ENCODE results near the gene TBC1D8.

DNA sequence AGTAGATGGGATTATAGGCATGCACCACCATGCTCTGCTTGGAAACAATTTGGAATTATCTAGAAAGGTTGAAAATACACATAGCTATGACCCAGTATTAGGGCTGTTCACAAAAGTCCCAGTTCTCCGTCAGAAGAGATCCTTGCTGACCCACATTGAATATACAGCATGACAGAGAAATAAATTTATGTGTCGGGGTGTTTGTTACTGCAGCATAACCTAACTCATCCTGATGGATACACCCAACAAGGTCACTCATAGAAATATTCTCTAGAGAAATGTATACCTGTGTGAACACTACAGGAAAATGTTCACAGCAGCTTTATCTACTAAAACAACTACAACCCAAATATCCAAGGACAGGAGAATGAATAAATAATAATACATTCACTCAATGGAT is 9.0 kb downstream of the TBC1D8 start:
- no peak for TF ChIP-seq EZH2phosphoT487 (IDR thresholded peaks at IDR 0.05; ENCODE audit: borderline replicate concordance, low read length)
- TF ChIP-seq, protein P1, sequence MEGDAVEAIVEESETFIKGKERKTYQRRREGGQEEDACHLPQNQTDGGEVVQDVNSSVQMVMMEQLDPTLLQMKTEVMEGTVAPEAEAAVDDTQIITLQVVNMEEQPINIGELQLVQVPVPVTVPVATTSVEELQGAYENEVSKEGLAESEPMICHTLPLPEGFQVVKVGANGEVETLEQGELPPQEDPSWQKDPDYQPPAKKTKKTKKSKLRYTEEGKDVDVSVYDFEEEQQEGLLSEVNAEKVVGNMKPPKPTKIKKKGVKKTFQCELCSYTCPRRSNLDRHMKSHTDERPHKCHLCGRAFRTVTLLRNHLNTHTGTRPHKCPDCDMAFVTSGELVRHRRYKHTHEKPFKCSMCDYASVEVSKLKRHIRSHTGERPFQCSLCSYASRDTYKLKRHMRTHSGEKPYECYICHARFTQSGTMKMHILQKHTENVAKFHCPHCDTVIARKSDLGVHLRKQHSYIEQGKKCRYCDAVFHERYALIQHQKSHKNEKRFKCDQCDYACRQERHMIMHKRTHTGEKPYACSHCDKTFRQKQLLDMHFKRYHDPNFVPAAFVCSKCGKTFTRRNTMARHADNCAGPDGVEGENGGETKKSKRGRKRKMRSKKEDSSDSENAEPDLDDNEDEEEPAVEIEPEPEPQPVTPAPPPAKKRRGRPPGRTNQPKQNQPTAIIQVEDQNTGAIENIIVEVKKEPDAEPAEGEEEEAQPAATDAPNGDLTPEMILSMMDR (IDR thresholded peaks at IDR 0.05; ENCODE audit: low read depth, low read length, poor library complexity, severe bottlenecking): no peak

Measured in DOHH2 (cell line).